Measurements from ENCODE around the gene GALNS. TPM values are rescaled to one million over a fixed set of nuclear protein-coding genes. Genes with fewer than 3 reads are reported as not detected.

Gene GALNS
- polyA plus RNA-seq, 2 of the 4 experiments (the other 2 are of a cell fraction) = 7.0 to 31.2 TPM

- H3K27ac ChIP-seq = no peak overlapping the region
- WGBS (ENCODE audit: missing lambda C conversion rate) = 86% methylated on average over 5 of the region's 15 CpGs
- no peaks in the 10 kb centered on the region for H3K4me1 ChIP-seq
- FAIRE-seq (no peak), DNase-seq (ENCODE audit: low read depth in 1 of 2, low spot score in 1 of 2) (no peak), ATAC-seq (no peak)
- no peak for TF ChIP-seq RARB (CRISPR knock-in tag; IDR thresholded peaks at IDR 0.05)
- TF ChIP-seq SMC3 (IDR thresholded peaks at IDR 0.05) = no peak
- TF ChIP-seq FOXS1 (CRISPR knock-in tag; IDR thresholded peaks at IDR 0.05) = no peak
- no peak for TF ChIP-seq CBX2 (IDR thresholded peaks at IDR 0.05; ENCODE audit: borderline replicate concordance, low read depth)
- TF ChIP-seq TFCP2L1 (CRISPR knock-in tag; IDR thresholded peaks at IDR 0.05) = no peak
- TF ChIP-seq KDM1A (IDR thresholded peaks at IDR 0.05; ENCODE audit: low read depth) = no peak
- TF ChIP-seq SREBF2 (IDR thresholded peaks at IDR 0.05) = no peak
- no peak for TF ChIP-seq FOSL2 (IDR thresholded peaks at IDR 0.05)
- TF ChIP-seq FOSL2 (CRISPR knock-in tag; IDR thresholded peaks at IDR 0.05) = no peak
- H3K9me3 ChIP-seq = no peaks in the 10 kb centered on the region
- ChIA-PET POLR2A (no interaction called here), CTCF (interaction anchor here (1.0 to 1.2 kb wide), 2 partner anchors 52 to 127 kb away, joined by 3 to 4 read pairs; partner anchors contain the start of gene APRT)
- H3K4me2 ChIP-seq = no peak overlapping the region
- H3K4me3 ChIP-seq = no peak overlapping the region
Measured at GRCh38 chr16:88864099-88864498, 7.4 kb upstream of the GALNS start.

- no peak overlapping the region for H3K4me3 ChIP-seq
- FAIRE-seq = no peak
- no peak overlapping the region for H3K27ac ChIP-seq
- CTCF ChIA-PET = interaction anchor here (1.0 to 1.2 kb wide), 3 partner anchors 27 to 126 kb away, joined by 3 to 4 read pairs (median 3); partner anchors contain the start of gene APRT
- no peak for ATAC-seq
- no peaks in the 10 kb centered on the region for H3K9me3 ChIP-seq
- WGBS (ENCODE audit: missing lambda C conversion rate) = 71% methylated on average over 11 of the region's 13 CpGs
- H3K4me2 ChIP-seq = no peak overlapping the region
- H3K4me1 ChIP-seq = no peaks in the 10 kb centered on the region; the same call in 2 of the 3 replicates
- POLR2A ChIA-PET = no interaction called here
- TF ChIP-seq POLR2A (IDR thresholded peaks at IDR 0.05; ENCODE audit: low read length) (no peak), SREBF2 (IDR thresholded peaks at IDR 0.05) (no peak), HOXB13 (CRISPR knock-in tag; IDR thresholded peaks at IDR 0.05; ENCODE audit: low read depth) (no peak), ATOH8 (CRISPR knock-in tag; IDR thresholded peaks at IDR 0.05; ENCODE audit: low read depth) (no peak), ELK1 (IDR thresholded peaks at IDR 0.05; ENCODE audit: low read depth, low read length) (no peak), CBX8 (IDR thresholded peaks at IDR 0.05) (no peak), MAFK (IDR thresholded peaks at IDR 0.05; ENCODE audit: partially characterized antibody) (no peak), BHLHE40 (IDR thresholded peaks at IDR 0.05; ENCODE audit: low read depth, low read length) (no peak), HES2 (IDR thresholded peaks at IDR 0.05) (no peak), JUN (IDR thresholded peaks at IDR 0.05) (no peak), NFE2L2 (conservative IDR thresholded peaks at IDR 0.05; ENCODE audit: low read length) (no peak), TP53 (CRISPR knock-in tag; IDR thresholded peaks at IDR 0.05) (no peak), SMC3 (IDR thresholded peaks at IDR 0.05) (no peak), FOXS1 (CRISPR knock-in tag; IDR thresholded peaks at IDR 0.05) (no peak), TFCP2L1 (CRISPR knock-in tag; IDR thresholded peaks at IDR 0.05) (no peak), CEBPB (IDR thresholded peaks at IDR 0.05) (no peak), HEYL (CRISPR knock-in tag; IDR thresholded peaks at IDR 0.05) (no peak), E2F6 (IDR thresholded peaks at IDR 0.05; ENCODE audit: borderline replicate concordance, low read depth) (no peak), REST (IDR thresholded peaks at IDR 0.05) (no peak), KDM1A (IDR thresholded peaks at IDR 0.05; ENCODE audit: low read depth) (no peak)
- no peak for DNase-seq (ENCODE audit: low read depth in 1 of 2, low spot score in 1 of 2)
Measured at GRCh38 chr16:88863426-88863825, 6.7 kb upstream of the GALNS start.
